ENCODE results near the gene EMC6.

- TF ChIP-seq CTCF (IDR thresholded peaks at IDR 0.05; ENCODE audit: borderline replicate concordance, extremely low read depth, low read length, poor library complexity, severe bottlenecking) = no peak
- no peak for TF ChIP-seq EZH2 (IDR thresholded peaks at IDR 0.05; ENCODE audit: borderline replicate concordance, low read depth, low read length, severe bottlenecking)
These were observed 32.3 kb upstream of the EMC6 start, which contains the start of the genes CTNS and SHPK for GRCh38 chr17:3636154-3636907.
